ENCODE data around the gene P2RY8. TPM values are rescaled to one million over a fixed set of nuclear protein-coding genes. Genes with fewer than 3 reads are reported as not detected.
A peak's percentile ranks its signal among the peaks of the same experiment; 100 is the strongest.

The P2RY8 gene
- total and polyA plus RNA-seq, 10 of the 15 experiments (the other 5 are each of a cell fraction or from before 2014, with no cell fraction given): 2.0 to 64.4 (median 36.5) TPM

DNA sequence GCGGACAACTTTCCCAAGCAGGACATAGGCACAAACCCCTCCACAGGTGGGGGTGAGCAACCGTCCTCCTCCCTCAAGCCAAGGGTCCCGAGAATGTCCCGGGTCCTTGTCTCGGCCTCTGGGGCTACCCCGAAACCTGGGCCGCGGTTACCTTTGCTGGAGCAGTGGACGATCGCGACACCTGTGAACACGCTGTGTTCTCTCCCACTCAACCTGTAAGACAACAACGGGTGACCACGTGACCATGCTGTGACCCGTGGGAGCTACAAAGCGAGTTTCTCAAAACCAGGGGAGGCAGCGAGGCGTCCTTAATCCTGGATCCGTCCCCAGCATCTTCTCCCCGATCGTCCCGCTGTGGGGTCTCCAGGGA, 102.1 kb downstream of the P2RY8 start (continued):
- TF ChIP-seq ELK1 (IDR thresholded peaks at IDR 0.05; ENCODE audit: low read depth, low read length) (no peak), HDGF (IDR thresholded peaks at IDR 0.05) (no peak), ZSCAN29 (IDR thresholded peaks at IDR 0.05) (no peak)

- in situ Hi-C loops (cut with MboI) (no loop called here), intact Hi-C loops (cut with micrococcal nuclease; ENCODE audit: unreplicated experiment) (no loop called here)
- ChIA-PET POLR2A (no interaction called here), SMC1A (ENCODE audit: uncharacterized antibody, unreplicated experiment) (no interaction called here), CTCF (no interaction called here), RAD21 (ENCODE audit: unreplicated experiment) (no interaction called here)
- Histone ChIP-seq H3K9me3 (replicated peaks; ENCODE audit: control insufficient read depth, insufficient read depth, low read length) (no peaks in the 10 kb centered on the region; the same call in 2 of the 3 replicates), H3K36me3 (ENCODE audit: control insufficient read depth in 2 of 2, insufficient read depth in 2 of 2, low read length in 1 of 2) (peaks cover 14 to 28% of the 10 kb centered on the region in 2 experiments; a peak in 3 of 4 replicates), H3K4me2 (ENCODE audit: control insufficient read depth, insufficient read depth) (no peak overlapping the region), H4K20me1 (ENCODE audit: control insufficient read depth, insufficient read depth) (no peaks in the 10 kb centered on the region), H3K9ac (ENCODE audit: control insufficient read depth, insufficient read depth, low read length) (no peak overlapping the region), H3K4me1 (ENCODE audit: control insufficient read depth, insufficient read depth, low read length) (no peaks in the 10 kb centered on the region), H2AFZ (ENCODE audit: control insufficient read depth, low read depth, low read length) (no peak overlapping the region), H3K27me3 (replicated peaks in 1 of 2; ENCODE audit: control insufficient read depth in 2 of 2, insufficient read depth in 2 of 2, low read length in 1 of 2) (no peaks in the 10 kb centered on the region), H3K27ac (ENCODE audit: control insufficient read depth, insufficient read depth) (no peak overlapping the region), H3K79me2 (ENCODE audit: control insufficient read depth, insufficient read depth, low read length) (no peaks in the 10 kb centered on the region), H3K4me3 (no peak overlapping the region)
- no peak for TF ChIP-seq IRF4 (IDR thresholded peaks at IDR 0.05; ENCODE audit: low read depth, low read length)
- TF ChIP-seq POLR2A (IDR thresholded peaks at IDR 0.05; ENCODE audit: low read depth, low read length): no peak
- no peak for TF ChIP-seq RCOR1 (conservative IDR thresholded peaks at IDR 0.05; ENCODE audit: low read depth, low read length)
- TF ChIP-seq ZNF24 (IDR thresholded peaks at IDR 0.05): no peak
- no peak for TF ChIP-seq RAD51 (IDR thresholded peaks at IDR 0.05)
- TF ChIP-seq POU2F2 (IDR thresholded peaks at IDR 0.05; ENCODE audit: borderline replicate concordance, low read depth, low read length): no peak
- no peak for TF ChIP-seq IKZF1 (conservative IDR thresholded peaks at IDR 0.05)
- TF ChIP-seq KDM1A (IDR thresholded peaks at IDR 0.05; ENCODE audit: borderline replicate concordance): no peak
- TF ChIP-seq, protein P1, sequence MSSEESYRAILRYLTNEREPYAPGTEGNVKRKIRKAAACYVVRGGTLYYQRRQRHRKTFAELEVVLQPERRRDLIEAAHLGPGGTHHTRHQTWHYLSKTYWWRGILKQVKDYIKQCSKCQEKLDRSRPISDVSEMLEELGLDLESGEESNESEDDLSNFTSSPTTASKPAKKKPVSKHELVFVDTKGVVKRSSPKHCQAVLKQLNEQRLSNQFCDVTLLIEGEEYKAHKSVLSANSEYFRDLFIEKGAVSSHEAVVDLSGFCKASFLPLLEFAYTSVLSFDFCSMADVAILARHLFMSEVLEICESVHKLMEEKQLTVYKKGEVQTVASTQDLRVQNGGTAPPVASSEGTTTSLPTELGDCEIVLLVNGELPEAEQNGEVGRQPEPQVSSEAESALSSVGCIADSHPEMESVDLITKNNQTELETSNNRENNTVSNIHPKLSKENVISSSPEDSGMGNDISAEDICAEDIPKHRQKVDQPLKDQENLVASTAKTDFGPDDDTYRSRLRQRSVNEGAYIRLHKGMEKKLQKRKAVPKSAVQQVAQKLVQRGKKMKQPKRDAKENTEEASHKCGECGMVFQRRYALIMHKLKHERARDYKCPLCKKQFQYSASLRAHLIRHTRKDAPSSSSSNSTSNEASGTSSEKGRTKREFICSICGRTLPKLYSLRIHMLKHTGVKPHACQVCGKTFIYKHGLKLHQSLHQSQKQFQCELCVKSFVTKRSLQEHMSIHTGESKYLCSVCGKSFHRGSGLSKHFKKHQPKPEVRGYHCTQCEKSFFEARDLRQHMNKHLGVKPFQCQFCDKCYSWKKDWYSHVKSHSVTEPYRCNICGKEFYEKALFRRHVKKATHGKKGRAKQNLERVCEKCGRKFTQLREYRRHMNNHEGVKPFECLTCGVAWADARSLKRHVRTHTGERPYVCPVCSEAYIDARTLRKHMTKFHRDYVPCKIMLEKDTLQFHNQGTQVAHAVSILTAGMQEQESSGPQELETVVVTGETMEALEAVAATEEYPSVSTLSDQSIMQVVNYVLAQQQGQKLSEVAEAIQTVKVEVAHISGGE (CRISPR knock-in tag; IDR thresholded peaks at IDR 0.05): no peak
- no peak for TF ChIP-seq RFX5 (IDR thresholded peaks at IDR 0.05; ENCODE audit: low read depth, low read length)
- no peak for TF ChIP-seq ASH2L (IDR thresholded peaks at IDR 0.05; ENCODE audit: borderline replicate concordance, low read depth)
- no peak for TF ChIP-seq RUNX3 (IDR thresholded peaks at IDR 0.05; ENCODE audit: low read length)
- ATAC-seq (peak; percentile 11; the same call in 2 of the 3 replicates), DNase-seq (ENCODE audit: low read depth, low spot score) (no peak), FAIRE-seq (no peak)
- no TSS peak for BruUV-seq (replicated peaks)
- WGBS (ENCODE audit: insufficient coverage, insufficient replicate concordance, low lambda C conversion rate, missing lambda C conversion rate): 97% methylated on average over 19 of the region's 19 CpGs
Observed at GRCh38 chrX:1433646-1434357, 103.2 kb downstream of the P2RY8 start.
